ENCODE results near the gene STK10.
"Not testable (repeated sequence)": the region's sequence is repeated elsewhere in the genome, so short reads cannot be mapped to it uniquely, and the experiment has no call there.

Gene STK10

GRCh38 chr5:172048539-172049101, 139.4 kb downstream of the STK10 start:
- DNase-seq, result no peak

DNA sequence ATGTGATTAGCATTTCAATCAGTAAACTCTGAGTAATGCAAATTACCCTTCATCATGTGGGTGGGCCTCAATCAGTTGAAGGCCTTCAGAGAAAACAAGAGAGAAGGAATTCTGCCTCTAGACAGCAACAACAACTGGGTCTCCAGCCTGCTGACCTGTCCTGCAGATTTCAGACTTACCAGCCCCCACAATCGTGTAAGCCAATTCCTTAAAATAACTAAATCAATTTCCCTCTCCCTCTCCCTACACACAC, 139.9 kb downstream of the STK10 start:
- DNase-seq, result no peak

DNA sequence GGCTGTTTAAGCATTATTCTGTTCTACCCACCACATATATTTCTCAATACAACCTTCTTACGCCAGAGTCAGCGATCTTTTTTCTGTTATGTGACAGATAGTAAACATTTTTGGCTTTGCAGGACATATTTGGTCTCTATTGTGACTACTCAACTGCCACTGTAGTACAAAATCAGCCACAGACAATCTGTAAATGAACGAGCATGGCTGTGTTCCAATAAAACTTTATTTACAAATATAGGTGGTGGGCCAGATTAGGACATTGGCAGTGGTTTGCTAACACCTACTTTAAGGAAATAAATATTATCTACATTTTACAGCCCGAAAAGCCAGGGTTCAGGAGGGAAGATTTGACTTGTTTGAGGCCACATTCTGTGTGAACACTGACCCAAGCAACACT, 141.4 kb downstream of the STK10 start:
- no peak for DNase-seq

DNA sequence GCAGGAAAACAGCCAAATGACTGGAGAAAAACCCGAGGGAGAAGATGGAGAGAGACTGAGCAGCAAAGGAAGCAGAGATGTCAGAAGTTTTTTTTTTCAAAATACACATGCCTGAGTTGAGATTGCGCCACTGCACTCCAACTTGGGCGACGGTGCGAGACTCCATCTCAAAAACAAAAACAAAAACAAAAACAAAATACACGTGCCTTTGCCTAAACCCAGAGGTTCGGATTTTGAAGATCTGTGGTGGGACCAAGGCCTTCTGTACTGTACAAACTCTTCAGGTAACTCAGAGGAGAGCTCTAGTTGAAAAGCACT, 142.8 kb downstream of the STK10 start:
- no peak for DNase-seq

GRCh38 chr5:172044631-172045314, 143.3 kb downstream of the STK10 start:
- no peak for DNase-seq

DNA sequence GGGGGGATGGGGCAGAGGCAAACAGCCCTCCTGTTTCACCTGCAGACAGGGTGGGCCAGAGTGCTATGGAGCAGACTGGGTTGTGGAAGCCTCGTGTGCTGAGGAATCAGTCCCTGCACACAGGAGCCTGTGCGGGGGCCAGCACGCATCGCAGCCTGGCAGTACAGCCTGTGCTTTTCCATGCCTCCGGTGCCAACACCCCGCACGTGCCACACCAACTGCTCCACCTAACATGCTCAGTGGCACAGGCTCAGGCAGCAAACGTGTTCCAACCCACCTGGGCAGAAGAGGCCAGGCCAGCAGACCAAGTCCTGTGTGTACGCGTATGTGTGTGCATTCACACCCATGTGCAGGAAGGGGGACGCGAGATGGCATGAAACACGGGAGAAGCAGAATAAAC, 144.2 kb downstream of the STK10 start:
- no peak for DNase-seq

DNA sequence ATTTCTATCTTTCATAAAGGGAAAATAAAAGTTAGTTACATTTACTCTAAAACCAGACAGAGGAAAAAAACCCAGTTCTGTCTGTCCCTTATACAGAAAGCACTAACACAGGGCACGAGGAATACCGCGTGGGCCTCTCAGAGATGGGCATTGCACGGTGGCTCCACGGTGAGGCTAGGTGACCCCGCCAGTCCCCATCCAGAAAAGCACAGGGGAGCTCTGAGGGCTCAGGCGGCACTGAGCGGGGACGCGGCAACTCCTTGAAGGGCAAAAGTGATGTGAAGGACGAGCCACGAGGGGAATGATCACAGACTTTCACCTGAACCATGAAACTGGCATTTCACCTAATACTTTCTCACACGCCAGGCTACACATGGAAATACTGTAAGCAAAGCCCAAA, 145.8 kb downstream of the STK10 start:
- no peak for DNase-seq

DNA sequence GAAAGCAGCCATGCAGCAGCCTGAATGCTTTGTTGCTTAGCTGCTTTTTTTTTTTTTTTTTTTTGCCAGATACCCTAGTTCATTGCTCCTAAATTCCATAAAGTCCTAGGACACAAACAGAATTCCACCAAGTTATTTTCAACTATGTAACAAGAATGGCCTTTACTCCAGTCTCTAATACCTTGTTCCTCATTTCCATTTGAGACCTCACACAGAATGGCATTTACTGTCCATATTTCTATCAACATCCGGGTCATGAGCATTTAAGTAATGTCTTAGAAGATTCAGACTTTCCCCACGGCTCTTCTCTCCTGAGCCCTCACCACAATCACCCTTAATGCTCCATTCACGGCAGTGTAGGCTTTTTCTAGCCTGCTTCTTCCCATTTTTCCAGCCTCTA, 149.9 kb downstream of the STK10 start:
- no peak for DNase-seq

GRCh38 chr5:172035049-172035448, 153.0 kb downstream of the STK10 start:
- no peak for DNase-seq

GRCh38 chr5:172031894-172032461, 156.0 kb downstream of the STK10 start:
- no peak for DNase-seq

DNA sequence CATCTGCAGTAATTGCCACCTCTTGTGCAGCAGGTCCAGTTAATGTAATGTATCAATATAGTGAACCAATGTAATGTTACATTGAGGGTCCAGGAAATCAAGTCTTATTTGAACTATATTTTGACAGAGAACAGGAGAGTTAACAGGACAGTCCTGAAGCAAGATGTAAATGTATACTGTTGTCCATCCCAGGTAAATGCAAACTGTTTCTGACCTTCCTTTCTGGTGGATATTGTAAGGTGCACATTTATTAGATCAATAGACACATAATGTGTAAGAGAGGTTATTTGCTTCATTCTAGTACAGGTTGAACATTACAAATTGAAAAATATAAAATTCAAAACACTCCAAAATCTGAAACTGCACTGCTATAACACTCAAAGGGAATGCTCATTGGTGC, 158.1 kb downstream of the STK10 start:
- no peak for DNase-seq

DNA sequence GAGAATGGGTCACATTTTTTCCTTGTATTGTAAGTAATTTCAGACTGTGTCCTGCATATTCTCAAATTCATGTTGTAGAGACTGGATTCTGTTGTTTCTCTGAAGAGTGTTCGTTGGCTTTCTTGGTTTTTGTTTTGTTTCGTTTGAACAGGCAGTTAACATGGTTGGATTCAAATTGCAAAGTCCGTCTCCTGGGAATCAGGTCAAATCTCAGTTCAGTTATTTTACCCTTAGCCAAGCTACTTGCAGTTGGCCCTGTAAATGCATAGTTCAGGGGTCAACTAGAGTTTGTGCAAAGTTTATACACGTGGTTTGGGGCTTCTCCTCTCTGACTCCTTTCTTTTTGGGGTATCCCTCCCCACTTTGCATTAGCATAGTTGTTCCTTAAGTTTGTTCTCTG, 159.9 kb downstream of the STK10 start:
- DNase-seq, result no peak

GRCh38 chr5:172020110-172020786, 167.8 kb downstream of the STK10 start:
- DNase-seq, result not testable (repeated sequence)

DNA sequence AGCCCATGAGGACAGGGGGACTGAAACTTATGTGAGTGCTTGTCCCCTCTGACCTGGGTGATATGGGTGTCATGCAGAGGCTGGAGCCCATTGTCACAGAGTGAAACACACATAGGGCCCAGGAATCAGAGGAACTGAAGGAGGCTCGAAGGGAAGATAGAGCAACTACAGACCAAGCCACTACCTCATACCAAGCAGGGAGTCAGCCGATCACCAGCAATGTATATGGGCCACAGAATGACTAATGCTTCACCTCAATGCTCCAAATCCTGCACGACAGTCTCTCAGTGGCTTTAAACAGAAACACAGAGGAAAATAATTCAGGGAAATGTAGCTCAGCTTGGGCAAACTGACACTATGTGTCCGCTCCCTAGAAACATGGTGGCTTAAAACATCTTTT, 172.7 kb downstream of the STK10 start:
- no peak for DNase-seq

DNA sequence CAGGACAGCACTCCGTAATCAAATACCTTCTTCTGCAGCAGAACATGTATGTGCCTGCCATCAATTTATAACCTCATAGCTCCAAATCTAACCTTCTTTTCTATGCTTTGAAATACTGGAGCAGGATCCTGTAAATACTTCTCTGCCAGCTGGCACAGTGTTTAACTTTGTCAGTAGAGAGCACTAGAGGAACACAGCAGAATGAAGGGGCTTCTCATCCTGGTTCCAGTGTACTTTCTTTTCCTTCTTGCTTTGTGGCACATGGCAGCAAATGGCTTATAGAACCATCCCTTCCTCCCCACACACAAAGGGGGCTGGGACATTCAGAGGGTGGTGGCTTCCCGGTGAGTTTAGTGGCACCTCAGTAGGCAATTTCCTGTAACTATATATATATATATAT, 177.7 kb downstream of the STK10 start:
- DNase-seq, result no peak

GRCh38 chr5:172009536-172010270, 178.3 kb downstream of the STK10 start:
- DNase-seq, result no peak

- no peak for DNase-seq
Measured at GRCh38 chr5:172008689-172009141, 179.3 kb downstream of the STK10 start.

GRCh38 chr5:172008111-172008455, 179.9 kb downstream of the STK10 start:
- DNase-seq, result no peak

DNA sequence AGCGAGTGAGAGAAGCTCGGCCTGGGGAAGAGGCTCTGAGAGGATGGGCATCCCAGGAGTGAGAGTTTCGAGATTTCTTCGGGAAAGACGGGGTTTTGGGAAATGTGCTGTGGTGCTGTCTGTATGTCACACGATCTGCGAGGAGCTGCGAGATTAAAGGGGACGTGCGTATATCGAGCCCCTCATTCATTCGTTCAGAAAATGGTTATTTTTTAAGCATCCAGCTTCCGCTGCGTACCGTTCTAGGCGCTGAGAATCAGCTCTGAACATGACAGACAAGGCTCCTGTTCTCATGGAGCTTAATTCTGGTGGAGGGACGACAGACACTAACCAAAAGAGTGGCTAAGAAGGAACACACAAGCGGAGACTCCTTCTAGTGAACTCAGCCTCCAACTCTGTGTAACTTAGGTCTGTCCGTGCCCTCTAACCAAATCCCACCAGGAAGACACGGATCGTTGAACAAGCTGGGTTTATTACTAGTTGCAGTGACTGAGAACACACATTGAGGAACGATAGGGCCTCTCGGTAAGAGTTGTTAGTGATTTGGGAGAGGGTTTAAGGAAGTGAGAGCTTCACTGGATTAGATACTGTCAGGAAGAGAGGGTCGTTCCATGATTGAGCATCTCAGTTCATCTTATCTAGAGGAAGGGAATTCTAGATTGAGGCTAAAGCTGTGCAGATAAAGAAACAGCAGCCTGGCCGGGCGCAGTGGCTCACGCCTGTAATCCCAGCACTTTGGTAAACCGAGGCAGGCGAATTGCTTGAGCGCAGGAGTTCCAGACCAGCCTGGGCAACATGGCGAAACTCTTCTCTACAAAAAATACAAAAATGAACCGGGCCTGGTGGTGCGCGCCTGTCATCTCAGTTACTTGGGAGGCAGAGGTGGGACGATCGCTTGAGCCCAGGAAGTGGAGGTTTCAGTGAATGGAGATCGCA, 180.6 kb downstream of the STK10 start:
- no peak for DNase-seq

GRCh38 chr5:172006321-172007174, 181.5 kb downstream of the STK10 start, which contains the start of gene FBXW11:
FBXW11 (minus strand) TSS chr5:172006638; CDS start chr5:172006502, 136 bp downstream.
- DNase-seq, result peak; percentile 96

GRCh38 chr5:172005708-172006320, 182.2 kb downstream of the STK10 start:
- DNase-seq, result no peak

Measured in amniotic stem cell (primary cell).